Vagina (tissue), 2 donors: ENCODE results near the gene MED6. TPM values are rescaled to one million over a fixed set of nuclear protein-coding genes. Genes with fewer than 3 reads are reported as not detected.

ENCODE experiments used
- DNase-seq, 2 donors: peaks; one replicate each; pipeline ENCODE4 v3.0.0-alpha.2; 2017; ENCODE audit errors: extremely low spot score in 2 of 2
- H3K27ac ChIP-seq: fragments of 200-600 bp; sonication (generic); one replicate; pipeline ENCODE4 v1.5.1; 2019
- H3K27me3 ChIP-seq: fragments of 200-600 bp; sonication (generic); one replicate; pipeline ENCODE4 v1.5.1; 2019
- H3K36me3 ChIP-seq, 2 donors: fragments of 200-600 bp; sonication (generic); one replicate each; pipeline ENCODE4 v1.5.1; 2017 to 2019
- H3K4me1 ChIP-seq: fragments of 200-600 bp; sonication (generic); one replicate; pipeline ENCODE4 v1.5.1; 2019
- H3K4me3 ChIP-seq, 2 donors: fragments of 200-600 bp; sonication (generic); 1 replicate in 1 of 2; 2 replicates in 1 of 2; pipeline ENCODE4 v1.5.1; 2016 to 2019
- H3K9me3 ChIP-seq: fragments of 200-600 bp; sonication (generic); one replicate; pipeline ENCODE4 v1.5.1; 2019
- POLR2A ChIP-seq, 2 donors: fragments of 450-650 bp; IDR thresholded peaks; one replicate each; pipeline ENCODE4 v1.6.1; 2017; ENCODE audit warnings: antibody characterized with exemption in 2 of 2, mild to moderate bottlenecking in 2 of 2, moderate library complexity in 2 of 2
- POLR2AphosphoS5 ChIP-seq, 2 donors: sonication (generic); formaldehyde crosslinking; IDR thresholded peaks; one replicate each; pipeline ENCODE4 v1.9.0; 2017; ENCODE audit warnings: antibody characterized with exemption in 2 of 2, mild to moderate bottlenecking in 2 of 2, low read depth in 1 of 2; ENCODE audit not compliant: insufficient read depth in 1 of 2
- intact Hi-C: fragments of 100-400 bp; cut with DNase I; formaldehyde crosslinking; loops from one replicate; pipeline ENCODE4 v1.15.1; 2023
- total RNA-seq: library from RNA; depleted of rRNA; stranded (reverse); fragments of >200 nt; gene quantifications from one replicate; pipeline ENCODE4 v1.2.3, GENCODE V29; 2016
- TF ChIP-seq, protein P1 (sequence below), 3 experiments: fragments of 450-650 bp in 2 of 3; fragments of 200-600 bp in 1 of 3; sonication (generic) in 1 of 3; IDR thresholded peaks; one replicate each; pipeline ENCODE4 v1.5.1; 2017 to 2019; ENCODE audit warnings: antibody characterized with exemption in 3 of 3, mild to moderate bottlenecking in 2 of 3, moderate library complexity in 2 of 3

Gene MED6
- total RNA-seq, 1 donor from 2014 or later, result 37.6 TPM

DNA sequence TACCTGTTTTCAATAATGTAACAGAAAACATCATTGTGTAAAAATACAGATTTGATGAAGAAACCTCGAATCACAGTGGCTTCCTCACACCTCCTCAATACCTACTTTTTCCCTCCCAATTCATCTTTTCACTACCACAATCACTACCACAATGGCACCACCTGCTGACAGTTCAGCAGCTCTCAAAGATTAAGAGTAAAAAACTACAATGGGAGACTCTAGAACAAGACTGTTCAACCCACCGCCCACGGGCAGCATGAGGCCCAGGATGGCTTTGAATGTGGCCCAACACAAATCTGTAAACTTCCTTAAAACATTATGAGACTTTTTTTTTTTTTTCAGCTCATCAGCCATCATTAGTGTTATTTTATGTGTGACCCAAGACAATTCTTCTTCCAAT lies 15.2 kb downstream of the MED6 start:
- Histone ChIP-seq H3K4me1 (no peaks in the 10 kb centered on the region), H3K36me3 (peaks cover 0 to 85% of the 10 kb centered on the region in 2 donors), H3K4me3 (no peak overlapping the region), H3K9me3 (no peaks in the 10 kb centered on the region), H3K27me3 (no peaks in the 10 kb centered on the region), H3K27ac (no peak overlapping the region)
- no peak for DNase-seq
- intact Hi-C loops, result loop anchor here (10.0 kb wide), 1 partner anchor 1010 kb away; the partner anchor contains the start of gene CCDC177
- TF ChIP-seq POLR2A (IDR thresholded peaks at IDR 0.05) (no peak), POLR2AphosphoS5 (IDR thresholded peaks at IDR 0.05; ENCODE audit: insufficient read depth in 1 of 2, low read depth in 1 of 2) (no peak)
- TF ChIP-seq, protein P1, sequence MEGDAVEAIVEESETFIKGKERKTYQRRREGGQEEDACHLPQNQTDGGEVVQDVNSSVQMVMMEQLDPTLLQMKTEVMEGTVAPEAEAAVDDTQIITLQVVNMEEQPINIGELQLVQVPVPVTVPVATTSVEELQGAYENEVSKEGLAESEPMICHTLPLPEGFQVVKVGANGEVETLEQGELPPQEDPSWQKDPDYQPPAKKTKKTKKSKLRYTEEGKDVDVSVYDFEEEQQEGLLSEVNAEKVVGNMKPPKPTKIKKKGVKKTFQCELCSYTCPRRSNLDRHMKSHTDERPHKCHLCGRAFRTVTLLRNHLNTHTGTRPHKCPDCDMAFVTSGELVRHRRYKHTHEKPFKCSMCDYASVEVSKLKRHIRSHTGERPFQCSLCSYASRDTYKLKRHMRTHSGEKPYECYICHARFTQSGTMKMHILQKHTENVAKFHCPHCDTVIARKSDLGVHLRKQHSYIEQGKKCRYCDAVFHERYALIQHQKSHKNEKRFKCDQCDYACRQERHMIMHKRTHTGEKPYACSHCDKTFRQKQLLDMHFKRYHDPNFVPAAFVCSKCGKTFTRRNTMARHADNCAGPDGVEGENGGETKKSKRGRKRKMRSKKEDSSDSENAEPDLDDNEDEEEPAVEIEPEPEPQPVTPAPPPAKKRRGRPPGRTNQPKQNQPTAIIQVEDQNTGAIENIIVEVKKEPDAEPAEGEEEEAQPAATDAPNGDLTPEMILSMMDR (IDR thresholded peaks at IDR 0.05), result no peak

DNA sequence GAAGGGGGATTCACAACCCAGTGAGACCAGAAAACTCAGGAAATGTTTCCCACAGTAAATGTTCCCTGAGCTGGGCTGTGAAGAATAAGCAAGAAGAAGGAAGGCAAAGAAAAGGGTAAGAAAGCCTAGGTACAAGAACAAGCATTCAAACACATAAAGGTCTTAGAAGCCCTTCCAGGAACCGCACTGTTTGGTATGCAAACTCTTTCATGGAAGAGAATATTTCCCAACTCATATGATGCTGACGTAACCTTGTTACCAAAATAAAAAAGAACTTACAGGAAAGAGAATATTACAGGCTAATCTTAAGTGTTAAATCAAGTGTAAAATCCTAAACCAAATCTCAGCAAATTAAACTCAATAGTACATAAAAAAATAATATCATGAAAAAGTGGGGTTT lies 23.6 kb downstream of the MED6 start:
- Histone ChIP-seq H3K9me3 (no peaks in the 10 kb centered on the region), H3K4me3 (no peak overlapping the region), H3K27ac (no peak overlapping the region), H3K36me3 (peaks cover 0 to 31% of the 10 kb centered on the region in 2 donors), H3K27me3 (no peaks in the 10 kb centered on the region), H3K4me1 (no peaks in the 10 kb centered on the region)
- intact Hi-C loops, result loop anchor here (5.0 kb wide), 1 partner anchor 1325 kb away; no protein-coding TSS in a partner anchor
- DNase-seq, result no peak
- no peak for TF ChIP-seq POLR2AphosphoS5 (IDR thresholded peaks at IDR 0.05; ENCODE audit: insufficient read depth in 1 of 2, low read depth in 1 of 2)
- TF ChIP-seq, protein P1 (IDR thresholded peaks at IDR 0.05), result no peak
- TF ChIP-seq POLR2A (IDR thresholded peaks at IDR 0.05), result no peak

DNA sequence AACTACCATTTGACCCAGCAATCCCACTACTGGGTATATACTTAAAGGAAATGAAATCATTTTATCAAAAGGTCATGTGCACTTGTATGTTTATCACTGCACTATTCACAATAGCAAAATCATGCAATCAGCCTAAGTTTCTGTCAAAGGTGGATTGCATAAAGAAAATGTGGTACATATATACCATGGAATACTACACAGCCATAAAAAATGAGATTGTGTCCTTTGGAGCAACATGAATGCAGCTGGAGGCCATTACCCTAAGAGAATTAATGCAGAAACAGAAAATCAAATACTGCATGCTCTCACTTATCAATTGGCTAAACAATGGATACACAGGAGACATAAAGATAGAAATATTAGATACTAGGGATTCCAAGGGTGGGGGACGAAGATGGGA lies 27.4 kb downstream of the MED6 start:
- Histone ChIP-seq H3K36me3 (peaks cover 0 to 5% of the 10 kb centered on the region in 2 donors), H3K27me3 (no peaks in the 10 kb centered on the region), H3K4me3 (no peak overlapping the region), H3K9me3 (no peaks in the 10 kb centered on the region), H3K27ac (no peak overlapping the region), H3K4me1 (no peaks in the 10 kb centered on the region)
- no peak for TF ChIP-seq POLR2AphosphoS5 (IDR thresholded peaks at IDR 0.05; ENCODE audit: insufficient read depth in 1 of 2, low read depth in 1 of 2)
- TF ChIP-seq POLR2A (IDR thresholded peaks at IDR 0.05), result no peak
- TF ChIP-seq, protein P1 (IDR thresholded peaks at IDR 0.05), result no peak
- intact Hi-C loops, result no loop called here
- no peak for DNase-seq

DNA sequence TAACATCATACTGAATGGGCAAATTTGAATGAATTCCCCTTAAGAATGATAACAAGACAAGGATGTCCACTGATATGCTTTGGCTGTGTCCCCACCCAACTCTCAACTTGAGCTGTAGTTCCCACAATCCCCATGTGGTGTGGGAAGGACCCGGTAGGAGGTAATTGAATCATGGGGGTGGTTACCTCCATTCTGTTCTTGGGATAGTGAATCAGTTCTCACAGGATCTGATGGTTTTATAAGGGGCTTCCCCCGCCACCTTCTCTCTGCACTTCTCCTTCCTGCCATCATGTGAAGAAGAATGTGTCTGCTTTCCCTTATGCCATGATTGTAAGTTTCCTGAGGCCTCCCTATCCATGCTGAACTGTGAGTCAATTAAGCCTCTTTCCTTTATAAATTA lies 29.3 kb downstream of the MED6 start:
- Histone ChIP-seq H3K27ac (no peak overlapping the region), H3K4me1 (no peaks in the 10 kb centered on the region), H3K4me3 (no peak overlapping the region), H3K36me3 (peaks cover 0 to 5% of the 10 kb centered on the region in 2 donors), H3K9me3 (no peaks in the 10 kb centered on the region), H3K27me3 (no peaks in the 10 kb centered on the region)
- no peak for DNase-seq
- TF ChIP-seq POLR2A (IDR thresholded peaks at IDR 0.05) (no peak), POLR2AphosphoS5 (IDR thresholded peaks at IDR 0.05; ENCODE audit: insufficient read depth in 1 of 2, low read depth in 1 of 2) (no peak)
- TF ChIP-seq, protein P1 (IDR thresholded peaks at IDR 0.05), result no peak
- intact Hi-C loops, result no loop called here

DNA sequence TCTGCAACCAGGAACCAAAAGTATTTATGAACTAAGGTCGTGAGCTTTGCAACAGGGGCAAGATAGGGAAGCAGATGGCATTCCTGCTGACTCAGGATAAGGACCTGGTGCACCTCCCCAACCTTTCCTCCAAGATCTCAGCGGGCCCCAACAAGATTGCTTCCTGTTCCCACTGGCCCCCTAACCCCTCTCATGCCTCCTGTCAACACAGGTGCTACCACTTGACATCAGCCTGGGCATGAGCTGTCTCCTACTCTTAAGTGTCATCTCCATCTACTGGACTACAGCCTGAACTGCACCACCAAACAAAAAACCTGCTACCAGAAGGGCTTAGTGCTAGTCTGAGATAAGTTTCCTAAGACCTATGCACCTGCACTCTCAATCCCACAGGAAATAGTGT lies 32.7 kb downstream of the MED6 start:
- Histone ChIP-seq H3K36me3 (peaks cover 0 to 20% of the 10 kb centered on the region in 2 donors), H3K9me3 (no peaks in the 10 kb centered on the region), H3K4me3 (no peak overlapping the region), H3K27me3 (no peaks in the 10 kb centered on the region), H3K4me1 (no peaks in the 10 kb centered on the region), H3K27ac (no peak overlapping the region)
- no peak for DNase-seq
- intact Hi-C loops, result no loop called here
- TF ChIP-seq, protein P1 (IDR thresholded peaks at IDR 0.05), result no peak
- TF ChIP-seq POLR2AphosphoS5 (IDR thresholded peaks at IDR 0.05; ENCODE audit: insufficient read depth in 1 of 2, low read depth in 1 of 2) (no peak), POLR2A (IDR thresholded peaks at IDR 0.05) (no peak)
